Pons (tissue), 1 donor: ENCODE data around the gene JAG1.
"Not testable (repeated sequence)": the region's sequence is repeated elsewhere in the genome, so short reads cannot be mapped to it uniquely, and the experiment has no call there.

Source experiments
- DNase-seq: peaks from one replicate; pipeline ENCODE4 v3.0.0-alpha.2; 2016; ENCODE audit warnings: low spot score

The JAG1 gene

GRCh38 chr20:10637031-10637559 lies 36.7 kb downstream of the JAG1 start:
- DNase-seq, result no peak

GRCh38 chr20:10636326-10636818 lies 37.4 kb downstream of the JAG1 start:
- DNase-seq, result no peak

DNA sequence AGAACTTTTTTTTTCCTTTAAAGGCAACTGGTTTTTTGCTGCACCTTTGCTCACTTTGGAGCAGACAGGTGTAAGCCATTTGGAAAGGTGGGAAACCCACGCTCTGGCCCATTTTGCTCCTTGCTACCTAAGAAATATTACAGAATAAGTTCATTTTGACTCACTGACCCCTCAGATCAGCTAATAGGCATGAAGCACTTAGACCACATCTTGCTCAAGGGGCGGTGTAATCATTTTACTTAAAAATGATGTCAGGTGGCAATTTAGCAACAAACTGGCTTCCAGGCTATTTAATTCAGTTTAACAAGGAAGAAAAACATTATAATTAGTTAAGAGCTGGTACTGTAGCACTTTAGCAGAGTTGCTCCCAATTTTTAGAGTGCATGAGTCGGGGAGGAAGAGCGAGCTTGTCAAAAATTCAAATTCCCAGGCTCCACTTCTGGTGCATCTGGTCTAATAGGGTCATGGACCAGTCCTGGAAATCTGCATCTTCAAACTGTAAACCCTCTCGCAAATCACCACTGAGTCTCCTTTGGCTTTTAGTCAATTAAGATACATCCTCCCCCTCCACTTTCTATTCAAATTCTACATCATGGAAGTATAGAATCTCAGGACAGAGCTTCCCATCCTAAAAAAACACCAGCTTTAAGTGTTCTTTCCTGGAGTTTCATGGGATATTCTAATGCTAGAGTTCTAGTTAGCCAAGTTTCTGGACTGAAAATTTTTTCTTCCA lies 38.2 kb downstream of the JAG1 start:
- no peak for DNase-seq

DNA sequence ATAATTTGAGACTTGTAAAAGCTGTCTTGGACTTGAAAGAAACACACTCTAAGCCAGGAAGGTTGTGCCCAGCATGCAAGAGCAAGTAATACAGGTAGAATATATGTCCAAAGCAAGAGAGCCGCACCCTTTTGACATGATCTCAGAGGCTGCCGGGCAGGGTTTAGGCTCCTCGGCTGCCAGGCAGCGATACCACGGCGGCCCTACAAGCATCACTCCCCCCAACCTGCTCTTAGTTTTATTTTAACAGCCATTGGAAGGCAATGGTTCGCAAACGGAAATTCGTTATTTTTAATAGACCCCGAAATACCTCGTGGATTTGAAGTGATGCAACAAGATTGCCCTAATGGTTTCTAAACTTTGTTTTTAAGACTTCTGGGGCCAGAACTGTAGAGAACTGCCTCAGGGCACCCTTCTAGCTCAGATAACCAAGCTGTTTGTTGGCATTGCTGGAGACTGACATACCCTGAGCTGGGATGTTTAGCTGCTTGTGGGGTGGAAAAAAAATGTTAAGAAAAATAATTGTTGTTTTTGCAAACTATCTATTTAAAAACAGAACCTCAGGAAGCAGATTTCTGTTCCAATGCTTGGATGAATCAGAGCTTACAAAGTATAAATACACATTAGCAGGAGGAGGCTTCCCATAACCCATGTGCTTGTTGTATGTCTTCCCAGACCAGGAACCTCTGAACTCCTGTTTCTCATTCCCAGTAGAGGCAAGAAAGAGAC lies 39.0 kb downstream of the JAG1 start:
- peak; percentile 15 for DNase-seq

DNA sequence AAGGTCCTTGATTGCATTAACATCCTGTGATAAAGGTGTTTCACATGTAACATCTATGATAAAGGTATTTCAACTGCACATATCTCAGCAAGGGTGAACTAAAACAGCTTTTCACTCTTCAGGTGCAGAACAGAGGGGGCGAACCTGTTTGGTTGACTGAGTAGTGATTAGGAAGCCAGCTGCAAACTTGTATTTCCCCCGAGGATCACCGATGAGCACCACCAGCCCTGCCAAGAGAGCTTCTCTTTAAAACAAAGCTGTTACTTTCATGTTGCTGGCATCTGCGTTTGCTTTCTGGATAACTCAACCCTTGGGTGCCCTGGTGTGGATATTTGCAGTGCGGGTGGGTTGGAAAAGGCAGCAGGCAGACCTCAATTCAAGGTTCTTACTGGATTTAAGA lies 39.6 kb downstream of the JAG1 start:
- DNase-seq, result no peak

GRCh38 chr20:10633718-10634117 lies 40.1 kb downstream of the JAG1 start:
- no peak for DNase-seq

GRCh38 chr20:10632721-10633509 lies 40.9 kb downstream of the JAG1 start:
- DNase-seq, result no peak

DNA sequence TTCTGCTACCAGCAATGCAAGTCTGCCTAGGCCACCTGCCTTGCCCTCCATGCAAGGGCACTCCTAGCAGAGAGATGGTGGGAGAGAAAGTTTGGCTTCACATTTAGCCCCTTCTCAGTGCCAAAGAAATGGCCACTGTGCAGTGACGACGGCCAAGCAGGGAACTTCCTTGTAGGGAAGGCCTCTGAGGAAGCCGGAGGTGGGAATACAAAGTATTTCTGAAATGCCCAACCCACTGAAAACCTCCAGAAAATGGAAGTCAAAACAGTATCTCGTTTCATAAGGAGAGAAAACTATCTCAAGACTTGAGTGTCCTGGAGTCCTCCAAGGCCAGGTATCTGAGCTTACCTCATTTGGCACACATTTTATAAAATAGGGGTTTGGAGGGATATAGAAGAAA lies 42.7 kb downstream of the JAG1 start:
- DNase-seq, result no peak

- DNase-seq, result no peak
Observed at GRCh38 chr20:10629946-10630650, 43.7 kb downstream of the JAG1 start.

DNA sequence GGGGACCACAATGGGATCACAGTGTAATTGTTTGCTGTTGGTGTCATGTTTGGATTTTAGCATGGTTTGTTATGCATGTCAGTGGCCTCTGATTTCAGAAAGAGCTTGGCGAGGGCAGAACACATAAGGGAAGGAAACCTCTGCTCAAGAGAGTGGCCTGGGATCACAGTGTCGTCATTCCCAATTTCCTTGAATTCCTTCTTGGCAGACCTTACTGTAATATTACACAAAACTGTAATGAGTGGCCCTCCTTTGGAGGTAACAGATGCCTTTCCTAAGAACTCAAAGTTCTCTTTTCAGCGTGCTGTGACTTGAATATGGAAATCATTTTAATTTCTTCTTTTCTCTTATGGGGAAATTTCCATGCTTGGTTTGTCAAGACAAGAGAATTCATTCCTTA lies 46.9 kb downstream of the JAG1 start:
- DNase-seq, result no peak

GRCh38 chr20:10625641-10626040 lies 48.2 kb downstream of the JAG1 start:
- DNase-seq, result no peak

GRCh38 chr20:10622657-10623418 lies 51.0 kb downstream of the JAG1 start:
- no peak for DNase-seq

- no peak for DNase-seq
Observed at GRCh38 chr20:10621149-10621548, 52.6 kb downstream of the JAG1 start.

- DNase-seq, result no peak
Observed at GRCh38 chr20:10619427-10619826, 54.4 kb downstream of the JAG1 start.

GRCh38 chr20:10618611-10619245 lies 55.1 kb downstream of the JAG1 start:
- no peak for DNase-seq

DNA sequence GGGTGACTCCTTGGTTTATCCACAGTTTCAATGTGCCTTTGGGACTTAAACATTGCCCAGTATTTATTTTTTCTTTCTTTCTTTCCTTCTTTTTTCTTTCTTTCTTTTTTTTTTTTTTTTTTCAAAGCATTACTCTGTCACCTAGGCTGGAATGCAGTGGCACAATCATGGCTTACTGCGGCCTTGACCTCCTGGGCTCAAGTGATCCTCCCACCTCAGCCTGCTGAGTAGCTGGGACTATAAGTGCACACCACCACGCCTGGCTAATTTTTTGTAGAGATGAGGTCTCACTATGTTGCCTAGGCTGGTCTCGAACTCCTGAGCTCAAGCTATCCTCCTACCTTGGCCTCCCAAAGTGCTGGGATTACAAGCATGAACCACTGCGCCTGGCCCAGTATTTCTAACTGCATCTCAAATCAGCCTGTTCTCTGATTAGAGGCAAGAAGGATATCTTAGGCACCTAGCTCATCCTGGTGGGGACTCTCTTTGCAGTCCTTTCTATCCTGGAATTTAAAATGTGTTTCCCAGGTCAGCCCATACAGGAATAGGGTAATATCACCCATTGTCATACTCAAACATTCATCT lies 56.2 kb downstream of the JAG1 start:
- not testable (repeated sequence) for DNase-seq

GRCh38 chr20:10616212-10616611 lies 57.6 kb downstream of the JAG1 start:
- DNase-seq, result no peak

GRCh38 chr20:10613911-10614310 lies 59.9 kb downstream of the JAG1 start:
- no peak for DNase-seq

DNA sequence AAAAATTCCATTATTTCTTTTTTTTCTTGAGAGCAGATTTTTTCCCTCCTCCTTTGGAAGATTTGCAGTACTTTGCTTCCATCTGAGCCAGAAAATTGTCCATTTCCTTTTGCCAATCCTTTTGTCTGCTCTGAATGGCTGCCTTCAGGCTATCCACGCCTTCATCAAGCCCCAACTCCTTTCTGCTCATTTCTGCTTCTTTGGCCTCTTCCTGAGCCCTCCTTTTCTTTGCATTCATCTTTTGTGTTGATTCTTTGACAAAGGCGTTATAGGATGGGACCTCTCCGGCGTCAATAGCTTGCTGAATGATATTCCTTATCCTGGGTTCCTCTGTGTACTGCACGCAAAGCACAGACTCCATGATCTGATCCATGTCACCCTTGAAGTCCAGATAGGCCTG lies 60.4 kb downstream of the JAG1 start:
- not testable (repeated sequence) for DNase-seq

DNA sequence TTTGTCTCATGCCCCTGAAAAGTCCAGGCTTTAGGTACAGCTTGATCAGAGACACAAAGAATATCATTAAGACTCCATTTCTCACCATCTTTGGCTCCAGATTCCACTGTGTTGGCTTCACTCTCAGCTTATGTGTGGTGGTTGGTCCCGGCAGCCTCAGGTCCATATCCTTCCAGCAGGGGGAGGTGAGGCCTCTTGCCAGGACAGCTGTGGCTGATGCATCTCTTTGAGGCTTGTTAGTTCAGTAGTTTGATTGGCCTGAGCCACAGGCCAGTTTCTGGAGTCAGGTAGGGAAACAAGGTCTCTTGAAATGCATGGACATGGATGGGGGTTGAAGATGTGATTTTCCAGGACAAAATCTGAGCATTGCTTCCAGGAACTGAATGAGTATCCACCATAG lies 62.4 kb downstream of the JAG1 start:
- DNase-seq, result peak; percentile 29
